Iris pigment epithelial cell (primary cell): ENCODE results near the gene PHF12.
A peak's percentile ranks its signal among the peaks of the same experiment; 100 is the strongest.

ENCODE experiments used
- DNase-seq: peaks from one replicate; pipeline ENCODE4 v3.0.0-alpha.2; 2011; ENCODE audit warnings: low read depth

The PHF12 gene

DNA sequence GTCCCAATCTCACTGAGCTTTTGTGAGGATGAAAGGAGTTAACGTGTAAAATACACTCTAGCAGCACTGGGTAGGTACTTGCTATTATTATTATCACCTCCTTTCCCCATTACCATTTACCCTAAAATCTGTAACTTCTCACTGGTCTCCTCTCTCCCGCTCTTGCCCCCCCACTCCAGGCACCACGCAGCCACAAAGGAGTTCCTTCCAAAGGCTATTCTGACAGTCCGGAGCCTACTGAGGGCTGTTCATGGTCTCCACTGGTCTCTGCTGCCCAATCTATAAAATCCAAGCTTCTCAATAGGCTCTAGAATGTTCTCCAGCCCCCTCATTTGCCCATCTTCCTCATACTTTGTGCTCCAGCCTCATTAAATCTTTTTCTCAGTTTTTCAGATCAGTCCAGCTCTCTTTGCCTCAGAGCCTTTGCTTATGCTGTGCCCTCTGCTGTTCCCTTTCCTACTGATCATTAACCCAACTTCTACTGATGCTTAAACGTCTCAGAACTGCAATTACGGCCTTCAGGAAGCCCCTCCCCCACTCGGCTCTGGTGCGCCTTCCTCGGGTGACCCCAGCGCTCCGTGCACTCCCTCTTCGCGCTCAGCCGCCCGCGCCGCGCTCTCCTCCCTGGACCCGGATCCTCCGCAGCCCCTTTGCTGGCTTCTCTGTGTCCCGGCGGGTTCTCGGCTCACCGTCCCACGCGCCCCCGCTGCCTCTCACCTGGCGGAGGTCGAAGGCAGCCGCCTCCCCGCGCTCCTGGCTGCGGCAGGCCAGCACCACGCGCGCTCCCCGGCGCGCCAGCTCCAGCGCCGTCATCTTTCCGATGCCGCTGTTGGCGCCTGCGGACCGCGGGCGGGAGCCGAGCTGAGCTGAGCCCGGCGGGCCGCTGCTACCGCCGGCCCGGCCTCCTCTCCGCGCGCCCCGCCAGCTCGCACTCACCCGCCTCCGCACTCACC is 49.2 kb downstream of the PHF12 start:
- no peak for DNase-seq

DNA sequence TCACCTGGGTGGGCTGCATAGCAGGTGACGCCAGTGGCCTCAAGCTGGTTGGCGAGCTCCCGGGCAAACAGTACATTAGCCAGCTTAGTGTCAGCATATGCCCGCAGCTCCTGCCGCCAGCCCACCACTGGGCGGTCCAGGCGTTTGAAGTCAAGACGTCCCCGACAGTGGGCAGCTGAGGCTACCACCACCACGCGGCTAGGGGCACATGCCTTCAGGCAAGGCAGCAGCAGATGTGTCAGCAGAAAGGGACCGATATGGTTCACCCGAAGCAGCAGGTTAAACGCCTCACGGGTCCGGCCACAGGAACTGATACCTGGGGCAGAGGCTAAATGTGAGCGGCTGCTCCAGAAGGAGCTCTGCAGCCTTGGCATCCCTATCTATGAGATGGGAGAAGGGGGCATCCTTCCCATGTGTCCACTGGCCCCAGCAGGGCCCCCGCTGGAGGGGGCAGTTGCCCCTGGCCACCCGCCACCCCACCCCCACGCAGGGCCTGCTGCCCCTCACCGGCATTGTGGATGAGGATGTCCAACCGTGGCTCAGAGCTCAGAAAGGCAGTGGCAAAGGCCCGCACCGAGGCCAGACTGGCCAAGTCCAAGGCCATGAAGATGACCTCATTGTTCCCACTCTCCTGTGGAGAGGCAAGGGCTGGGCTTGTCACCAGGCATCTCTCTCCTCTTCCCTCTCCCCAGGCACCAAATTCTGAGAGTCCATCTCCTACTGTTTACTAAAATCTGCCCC is 50.2 kb downstream of the PHF12 start:
- DNase-seq: no peak

DNA sequence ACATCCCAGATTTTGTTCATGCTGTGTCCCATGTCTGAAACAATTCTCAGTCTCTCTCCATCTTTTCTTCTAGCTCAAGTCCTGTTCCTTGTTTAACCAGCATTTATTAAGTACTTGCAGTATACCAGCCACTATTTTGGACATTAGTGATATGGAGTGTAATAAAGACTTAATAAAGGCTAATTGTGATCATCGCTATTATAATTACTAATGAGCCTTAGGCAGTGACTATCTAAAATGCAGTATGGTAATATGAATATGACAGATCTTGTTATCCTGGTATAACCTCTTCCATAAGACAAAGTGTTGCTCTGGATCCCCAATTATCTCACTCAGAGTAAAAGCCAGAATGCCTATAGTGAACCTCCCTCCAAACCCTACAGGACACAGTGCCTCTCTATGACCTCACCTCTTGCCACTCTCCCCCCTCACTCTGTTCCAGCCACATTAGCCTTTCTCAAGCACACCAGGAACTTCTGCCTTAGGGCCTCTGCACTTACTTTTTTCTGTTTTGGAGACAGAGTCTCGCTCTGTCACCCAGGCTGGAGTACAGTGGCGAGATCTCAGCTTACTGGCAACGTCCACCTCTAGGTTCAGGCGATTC is 52.0 kb downstream of the PHF12 start:
- no peak for DNase-seq

DNA sequence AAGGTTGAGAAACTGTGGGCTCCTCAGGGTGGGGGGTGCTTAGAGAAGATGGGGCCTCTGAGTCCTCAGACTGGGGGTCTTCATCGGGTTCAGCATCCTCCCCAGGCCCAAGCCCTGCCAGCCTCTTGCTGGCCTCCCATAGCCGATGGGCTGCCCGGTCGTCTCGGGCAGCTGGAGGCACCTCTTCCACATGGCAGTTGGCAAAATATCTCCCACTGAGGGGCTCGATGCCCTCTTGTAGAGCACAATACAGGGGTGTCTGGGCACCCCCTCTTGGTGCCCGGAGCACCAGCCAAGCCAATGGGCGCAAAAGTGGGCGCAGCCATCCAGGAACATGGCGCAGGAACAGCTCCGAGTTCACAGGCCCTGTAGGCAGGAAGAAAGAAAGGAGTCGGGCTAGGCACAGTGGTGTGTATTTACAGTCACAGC is 52.8 kb downstream of the PHF12 start:
- no peak for DNase-seq

DNA sequence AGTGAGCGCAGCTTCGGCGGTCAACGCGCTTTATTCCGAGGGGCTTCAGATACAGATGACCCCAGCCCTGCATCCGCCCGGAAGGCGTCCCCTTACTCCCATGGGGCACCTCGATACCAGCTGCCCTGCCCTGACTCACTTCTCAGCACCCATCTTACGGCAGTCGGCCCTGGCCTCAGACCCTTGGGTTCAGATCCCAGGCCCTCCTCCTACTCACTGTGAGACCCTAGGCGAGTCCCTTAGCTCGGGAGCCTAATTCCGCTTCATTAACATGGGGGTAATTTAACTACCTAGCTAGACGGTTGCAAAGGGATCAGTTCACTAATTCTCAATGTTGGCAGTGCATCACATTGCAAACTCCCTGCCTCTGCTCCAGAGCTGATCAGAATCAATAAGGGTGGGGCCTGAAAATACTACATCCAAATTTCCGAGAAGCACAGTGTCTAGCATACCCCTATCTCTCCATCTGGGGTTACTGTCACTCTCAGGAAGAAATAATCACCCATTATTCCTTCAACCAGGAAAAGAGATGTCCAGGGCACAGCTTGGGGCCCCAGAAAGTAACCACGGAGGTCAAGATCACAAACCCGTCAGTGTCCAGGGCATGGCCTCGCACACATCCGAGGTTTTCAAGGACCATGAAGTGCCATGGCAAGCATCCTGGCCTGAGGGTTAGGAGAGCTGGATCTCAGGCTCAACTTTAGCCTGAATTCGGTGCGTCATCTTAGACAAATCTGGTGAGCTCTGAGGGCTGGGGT is 53.4 kb downstream of the PHF12 start:
- no peak for DNase-seq

DNA sequence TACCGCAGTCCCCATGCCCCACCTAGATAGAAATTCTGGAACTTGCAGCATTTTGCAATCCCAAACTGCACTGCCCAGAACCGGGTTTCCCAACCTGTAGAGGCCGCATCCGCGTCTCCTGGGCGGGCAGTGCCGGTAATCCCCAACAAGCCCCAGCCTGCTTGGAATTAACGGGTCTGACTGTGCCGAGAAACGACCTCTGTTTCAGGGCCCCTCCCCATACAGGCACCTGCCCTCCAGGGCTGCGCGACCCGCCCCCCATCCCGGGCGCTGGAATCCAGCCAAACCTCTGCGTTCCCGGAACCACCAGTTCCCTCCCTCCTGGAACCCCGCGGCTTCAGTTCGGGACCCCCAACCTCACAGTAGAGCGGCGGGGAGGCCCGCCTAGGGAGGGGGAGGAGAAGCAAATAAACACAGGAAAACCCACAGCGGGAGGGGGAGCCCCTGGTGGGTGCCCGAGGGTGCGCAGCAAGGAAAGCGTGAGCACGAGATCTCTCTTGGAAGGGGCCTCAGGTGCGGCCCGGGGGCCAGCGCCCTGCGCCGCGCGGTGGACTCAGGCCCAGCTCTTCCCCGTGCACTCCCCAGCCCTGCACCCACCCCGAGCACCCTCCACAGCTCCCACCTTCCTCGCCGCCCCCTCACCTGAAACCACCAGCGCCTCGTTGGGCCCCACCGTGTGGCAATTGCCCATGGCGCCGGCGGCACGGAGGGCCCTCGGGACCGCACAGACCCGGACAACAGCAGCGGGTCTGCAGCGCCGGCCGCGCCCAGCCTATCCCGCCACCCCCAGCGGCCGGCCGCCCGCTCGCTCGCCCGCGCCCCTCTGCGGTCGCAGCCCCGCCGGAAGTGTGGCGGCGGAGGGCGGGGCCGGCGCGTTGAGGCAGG is 54.2 kb downstream of the PHF12 start, which contains the start of gene FLOT2:
Gene FLOT2, minus strand, starts transcription at position 850 of the 885 bp plus-strand sequence. Its CDS starts 159 bp downstream, at position 691.
- peak; percentile 63 for DNase-seq

DNA sequence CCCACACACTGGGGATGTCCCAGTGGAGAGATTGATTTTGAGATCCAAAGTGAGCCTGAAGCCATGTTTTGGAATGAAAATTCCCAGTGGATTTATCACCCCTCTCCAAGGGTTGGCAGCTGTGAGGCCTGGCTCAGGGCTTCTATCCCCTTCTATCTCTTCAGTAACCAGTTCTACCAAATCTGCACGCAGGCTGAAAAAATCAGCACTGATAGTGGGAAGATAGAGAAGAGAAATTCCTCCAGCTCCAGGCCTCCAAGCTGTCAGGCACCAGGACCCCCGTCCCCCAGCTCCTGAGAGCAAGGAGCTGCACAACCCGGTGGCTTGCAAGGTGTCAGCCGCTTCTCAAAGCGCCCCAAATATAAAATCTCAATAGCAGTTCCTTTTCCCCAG is 54.8 kb downstream of the PHF12 start:
- DNase-seq: no peak

DNA sequence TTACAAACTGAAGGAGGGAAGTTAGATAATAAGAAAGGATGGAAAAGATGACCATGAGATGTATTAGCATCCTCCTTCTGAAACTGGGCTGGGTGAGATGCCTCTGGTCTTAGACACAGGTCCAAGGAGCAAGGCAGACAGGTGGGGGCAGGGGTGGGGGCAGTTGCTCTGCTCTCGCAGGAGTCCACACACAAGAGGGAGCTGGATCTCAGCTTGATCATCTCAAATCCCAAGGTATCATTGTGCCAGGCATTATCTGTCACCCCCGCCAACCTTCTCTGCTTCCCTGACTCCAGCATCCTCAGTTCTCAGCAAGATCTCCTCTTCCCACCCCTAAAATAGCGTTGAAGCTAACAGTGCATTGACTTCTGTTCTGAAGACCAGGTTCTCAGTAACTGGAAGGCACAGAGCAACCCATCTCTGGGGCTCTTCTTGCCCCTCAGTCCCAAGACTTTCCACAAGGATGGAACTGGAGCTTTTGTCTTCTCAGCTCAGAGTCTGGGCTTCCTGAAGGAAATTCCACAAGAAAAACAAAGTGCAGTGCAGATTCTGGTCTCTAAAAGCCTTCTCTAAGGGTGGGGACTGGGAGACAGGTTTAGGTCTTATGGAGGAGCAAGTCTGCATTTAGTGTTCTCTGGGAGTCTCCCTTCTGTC is 55.4 kb downstream of the PHF12 start:
- DNase-seq: no peak

DNA sequence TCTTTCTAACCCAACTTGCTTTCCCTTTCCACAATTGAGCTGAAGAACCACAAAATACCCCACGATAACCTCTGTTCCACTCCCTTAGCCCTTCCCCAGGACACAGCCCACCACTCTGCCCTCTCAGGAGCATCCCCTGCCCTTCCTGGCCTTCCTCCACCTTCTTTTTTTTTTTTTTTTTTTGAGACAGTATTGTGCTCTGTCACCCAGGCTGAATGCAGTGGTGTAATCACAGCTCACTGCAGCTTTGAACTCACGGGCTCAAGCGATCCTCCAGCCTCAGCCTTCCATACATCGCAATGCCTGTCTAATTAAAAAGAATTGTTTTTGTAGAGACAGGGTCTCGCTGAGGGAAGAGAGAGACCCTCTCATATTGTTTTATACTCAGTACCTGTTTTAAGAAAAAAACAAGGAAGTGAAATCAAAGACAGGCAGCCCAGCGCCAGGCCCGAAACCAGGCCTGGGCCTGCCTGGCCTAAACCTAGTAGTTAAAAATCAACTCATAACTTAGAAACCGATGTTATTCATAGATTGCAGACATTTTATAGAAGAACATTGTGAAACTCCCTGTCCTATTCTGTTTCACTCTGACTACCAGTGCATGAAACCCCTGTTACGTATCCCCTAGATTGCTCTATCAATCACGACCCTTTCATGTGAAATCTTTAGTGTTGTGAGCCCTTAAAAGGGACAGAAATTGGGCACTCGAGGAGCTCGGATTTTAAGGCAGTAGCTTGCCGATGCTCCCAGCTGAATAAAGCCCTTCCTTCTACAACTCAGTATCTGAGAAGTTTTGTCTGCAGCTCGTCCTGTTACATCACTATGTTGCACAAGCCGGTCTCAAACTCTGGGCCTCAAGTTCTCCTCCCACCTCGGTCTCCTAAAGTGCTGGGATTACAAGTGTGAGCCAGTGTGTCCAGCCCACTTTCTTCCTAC is 57.8 kb downstream of the PHF12 start:
- peak; percentile 34 for DNase-seq

DNA sequence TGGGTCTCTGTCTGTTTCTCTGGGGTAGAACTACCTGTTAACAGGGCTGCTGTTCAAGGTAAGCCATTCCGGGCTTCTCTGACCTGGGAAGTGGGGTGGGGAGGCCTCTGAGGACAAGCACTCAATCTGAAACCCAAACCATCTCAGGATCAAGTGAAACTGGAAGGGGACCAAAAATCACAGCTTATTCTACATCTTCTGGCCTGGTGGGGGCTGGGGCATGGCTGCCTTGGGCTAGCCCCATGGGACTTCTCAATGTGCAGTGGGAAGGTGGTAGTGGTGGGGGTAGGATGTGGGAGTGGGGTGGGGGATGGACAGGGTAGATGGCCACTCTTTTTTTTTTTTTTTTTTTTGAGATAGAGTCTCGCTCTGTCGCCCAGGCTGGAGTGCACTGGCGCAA is 59.3 kb downstream of the PHF12 start:
- no peak for DNase-seq

DNA sequence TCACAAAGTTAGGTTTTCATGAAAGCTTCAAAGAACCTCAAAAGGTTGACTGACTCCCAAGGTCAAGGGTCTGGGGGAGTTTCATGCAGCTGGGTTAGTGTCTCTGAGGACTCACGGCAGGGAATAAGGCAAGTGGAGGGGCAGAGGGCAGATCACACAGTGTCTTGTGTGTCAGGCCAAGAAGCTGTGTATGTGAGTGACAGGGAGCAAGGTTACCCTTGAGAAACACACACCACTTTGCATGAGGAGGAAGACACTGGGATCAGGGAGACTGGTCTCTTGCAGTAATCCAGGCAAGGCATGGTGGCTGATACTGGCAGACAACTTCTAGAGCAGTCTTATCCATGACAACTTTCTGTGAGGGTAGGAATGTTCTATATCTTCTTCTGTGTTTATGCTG is 60.1 kb downstream of the PHF12 start:
- DNase-seq: no peak

DNA sequence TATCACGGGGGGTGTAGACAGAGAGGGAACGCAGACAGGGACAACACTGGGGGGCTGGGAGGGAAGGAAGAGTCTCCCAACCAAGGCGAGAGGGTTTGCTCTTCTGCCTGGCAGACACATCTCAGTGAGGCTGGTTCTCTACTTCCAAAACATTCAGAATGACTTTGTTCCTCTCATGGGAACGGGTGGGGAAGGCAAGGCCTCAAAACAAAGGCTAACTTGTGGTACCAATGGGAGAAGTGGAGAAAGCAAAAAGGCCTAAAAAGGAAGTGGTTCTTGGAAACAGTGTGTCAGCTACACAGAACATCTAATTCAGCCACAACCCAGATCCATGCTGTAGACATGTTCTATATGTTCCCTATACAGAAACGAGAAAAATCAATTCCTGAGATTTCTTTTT is 61.3 kb downstream of the PHF12 start:
- no peak for DNase-seq

DNA sequence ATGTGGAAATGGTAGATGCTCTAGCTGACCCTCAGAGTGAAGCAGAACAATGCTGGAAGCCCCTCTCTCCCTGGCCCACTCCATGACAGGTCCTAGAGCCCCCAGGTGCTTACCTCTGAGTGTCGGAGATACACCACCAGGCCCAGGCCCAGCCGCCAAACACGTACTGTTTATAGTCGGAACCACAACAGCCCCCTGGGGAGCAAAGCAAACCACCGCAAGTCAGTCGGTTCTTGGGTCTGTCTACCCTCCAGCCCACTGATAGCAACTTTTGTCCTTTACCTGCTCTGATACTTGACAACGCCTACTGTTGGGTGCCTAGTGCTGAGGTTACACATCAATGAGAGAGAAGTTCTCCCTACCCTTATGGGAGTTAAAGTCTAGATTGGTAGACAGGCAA is 62.5 kb downstream of the PHF12 start:
- no peak for DNase-seq

DNA sequence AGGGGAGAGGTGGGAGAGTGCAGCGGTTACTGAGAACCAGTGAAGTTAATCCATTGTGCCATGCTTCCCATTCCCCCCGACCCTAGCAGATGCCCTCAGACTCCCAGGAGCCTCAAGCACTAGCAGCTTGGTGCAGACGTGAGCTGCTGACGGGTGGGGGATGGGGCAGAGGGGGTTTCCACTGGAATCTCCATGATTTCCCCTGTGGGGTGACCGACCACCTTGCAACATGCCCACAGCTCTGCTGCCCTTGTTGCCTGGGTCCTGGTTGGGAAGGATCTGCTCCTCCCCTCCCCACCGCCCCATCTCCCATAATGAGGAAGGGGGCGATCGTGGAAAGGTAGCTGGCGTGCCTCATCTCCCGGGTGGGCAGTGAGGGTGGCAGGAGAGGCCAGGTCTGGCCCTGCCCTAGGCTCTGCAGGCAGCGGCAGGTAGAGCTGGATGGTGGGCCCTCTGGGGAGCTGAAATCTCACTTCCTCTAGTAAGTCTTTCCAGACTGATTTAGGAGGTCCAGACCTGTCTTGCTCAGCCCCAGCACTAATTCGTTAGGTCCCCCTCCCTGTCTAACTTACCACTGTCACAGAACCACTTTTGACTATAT is 63.3 kb downstream of the PHF12 start:
- no peak for DNase-seq

DNA sequence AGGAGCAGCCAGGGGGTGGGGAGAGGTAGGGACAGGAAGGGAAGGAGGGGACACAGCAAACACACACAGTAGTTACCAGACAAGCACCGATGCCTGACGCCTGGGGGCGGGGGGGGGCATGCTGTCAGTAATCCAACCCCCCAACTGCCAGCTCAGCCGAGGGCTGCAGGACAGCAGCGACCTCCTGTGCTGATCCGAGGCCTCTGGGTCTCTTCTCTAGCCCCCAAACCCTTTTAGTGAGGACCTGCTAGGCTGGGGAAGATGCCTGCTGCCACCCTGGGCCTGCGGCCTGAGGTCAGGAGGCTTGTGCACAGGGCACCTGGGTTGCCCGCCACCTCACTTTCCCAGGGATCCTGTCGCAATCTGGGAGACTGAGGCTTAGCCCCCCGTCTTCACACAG is 65.4 kb downstream of the PHF12 start:
- DNase-seq: no peak

DNA sequence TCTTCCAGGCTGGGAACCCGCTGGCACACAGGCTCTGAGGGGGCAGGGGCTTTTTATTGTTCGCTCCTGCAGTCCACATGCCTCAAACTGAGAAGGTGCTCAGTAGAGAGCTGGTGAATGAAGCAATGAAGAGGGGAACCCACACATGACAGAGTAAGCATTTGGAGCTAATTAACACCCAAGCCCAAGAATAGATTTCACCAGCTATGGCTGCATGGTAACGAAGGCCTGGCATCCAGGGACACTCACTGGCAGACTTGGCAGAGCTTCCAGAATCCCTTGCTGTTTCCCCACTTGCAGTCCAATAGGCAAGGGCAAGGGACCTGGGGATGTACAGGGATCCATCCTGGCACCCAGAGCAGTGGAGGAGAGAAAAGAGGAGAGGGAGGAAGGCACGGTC is 66.0 kb downstream of the PHF12 start:
- no peak for DNase-seq

DNA sequence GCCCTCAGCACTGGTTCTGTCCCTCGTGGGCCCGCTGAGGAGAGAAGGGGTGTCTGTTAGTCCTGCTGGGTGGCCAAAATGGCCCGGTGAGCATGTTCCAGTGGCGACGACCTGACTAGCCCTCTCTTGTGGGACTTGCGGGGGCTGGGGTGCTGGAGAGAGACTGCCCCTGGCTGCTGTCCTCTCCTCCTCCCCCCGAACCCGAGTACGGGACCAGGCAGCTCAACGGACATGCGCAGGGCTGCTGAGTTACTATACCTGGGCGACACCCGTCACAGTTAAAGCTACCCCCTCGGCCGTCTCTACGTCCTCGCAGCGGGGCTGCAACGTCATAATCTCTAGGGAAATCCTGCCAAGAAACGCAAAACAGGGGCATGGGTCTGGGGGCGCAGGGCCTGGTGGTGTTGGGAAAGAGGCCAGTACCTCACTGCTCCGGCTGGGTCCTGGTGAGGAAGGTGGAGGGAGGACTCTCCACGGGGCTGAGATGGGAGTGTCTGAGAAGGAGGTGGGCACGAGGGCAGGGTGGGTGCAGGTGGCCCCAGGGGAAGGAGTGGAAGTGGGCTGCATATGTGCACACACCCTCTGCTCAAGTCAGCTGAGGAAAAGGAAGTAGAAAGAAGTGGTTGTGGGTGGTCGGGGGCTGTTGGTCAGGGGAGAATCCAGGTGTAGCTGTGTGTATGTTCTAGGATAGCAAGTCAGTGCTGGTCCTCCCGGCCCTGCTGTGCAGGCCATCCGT is 67.2 kb downstream of the PHF12 start:
- DNase-seq: no peak
